Liver (tissue), 3 donors: ENCODE measurements around the gene ZNF710.

ENCODE experiments used
- EGR1 ChIP-seq, 2 donors: IDR thresholded peaks; 2 replicates each; pipeline ENCODE4 v1.6.1; 2016 to 2018; ENCODE audit warnings: antibody characterized with exemption in 2 of 2, low read depth in 2 of 2
- FOXA1 ChIP-seq: IDR thresholded peaks from 2 replicates; pipeline ENCODE4 v1.6.1; 2016; ENCODE audit warnings: antibody characterized with exemption
- HNF4A ChIP-seq, 2 donors: conservative IDR thresholded peaks; 2 replicates each; pipeline ENCODE4 v1.6.1; 2016; ENCODE audit warnings: antibody characterized with exemption in 2 of 2, mild to moderate bottlenecking in 2 of 2
- HNF4G ChIP-seq: IDR thresholded peaks from 2 replicates; pipeline ENCODE4 v1.6.1; 2016; ENCODE audit warnings: antibody characterized with exemption
- JUND ChIP-seq, 2 donors: IDR thresholded peaks; 2 replicates each; pipeline ENCODE4 v1.6.1; 2016; ENCODE audit warnings: antibody characterized with exemption in 2 of 2
- MAX ChIP-seq: IDR thresholded peaks from 2 replicates; pipeline ENCODE4 v1.6.1; 2016; ENCODE audit warnings: antibody characterized with exemption
- RAD21 ChIP-seq, 2 donors: IDR thresholded peaks; 2 replicates each; pipeline ENCODE4 v1.6.1; 2016; ENCODE audit warnings: antibody characterized with exemption in 2 of 2, mild to moderate bottlenecking in 2 of 2
- RXRA ChIP-seq, 2 donors: IDR thresholded peaks; 2 replicates each; pipeline ENCODE4 v1.6.1; 2017 to 2018; ENCODE audit warnings: antibody characterized with exemption in 2 of 2, mild to moderate bottlenecking in 1 of 2
- SP1 ChIP-seq: IDR thresholded peaks from 2 replicates; pipeline ENCODE4 v1.6.1; 2018; ENCODE audit warnings: antibody characterized with exemption, mild to moderate bottlenecking
- TAF1 ChIP-seq: conservative IDR thresholded peaks from 2 replicates; pipeline ENCODE4 v1.6.1; 2016; ENCODE audit warnings: antibody characterized with exemption, mild to moderate bottlenecking
- YY1 ChIP-seq: IDR thresholded peaks from 2 replicates; pipeline ENCODE4 v1.6.1; 2016; ENCODE audit warnings: antibody characterized with exemption, mild to moderate bottlenecking
- ZBTB33 ChIP-seq: IDR thresholded peaks from 2 replicates; pipeline ENCODE4 v1.6.1; 2016; ENCODE audit warnings: antibody characterized with exemption
- TF ChIP-seq, protein P1 (sequence below): fragments of 150-350 bp; IDR thresholded peaks from 2 replicates; pipeline ENCODE4 v1.5.1; 2017; ENCODE audit warnings: improper control_type of control experiment, low read depth, low read length; ENCODE audit not compliant: missing input control
- TF ChIP-seq, protein P2 (sequence below): IDR thresholded peaks from 2 replicates; pipeline ENCODE4 v1.6.1; 2016; ENCODE audit warnings: antibody characterized with exemption, mild to moderate bottlenecking
- donor health status: healthy.
- donor health status: healthy.

GRCh38 chr15:89978914-89979313, 22.2 kb upstream of the ZNF710 start:
- TF ChIP-seq, protein P1, sequence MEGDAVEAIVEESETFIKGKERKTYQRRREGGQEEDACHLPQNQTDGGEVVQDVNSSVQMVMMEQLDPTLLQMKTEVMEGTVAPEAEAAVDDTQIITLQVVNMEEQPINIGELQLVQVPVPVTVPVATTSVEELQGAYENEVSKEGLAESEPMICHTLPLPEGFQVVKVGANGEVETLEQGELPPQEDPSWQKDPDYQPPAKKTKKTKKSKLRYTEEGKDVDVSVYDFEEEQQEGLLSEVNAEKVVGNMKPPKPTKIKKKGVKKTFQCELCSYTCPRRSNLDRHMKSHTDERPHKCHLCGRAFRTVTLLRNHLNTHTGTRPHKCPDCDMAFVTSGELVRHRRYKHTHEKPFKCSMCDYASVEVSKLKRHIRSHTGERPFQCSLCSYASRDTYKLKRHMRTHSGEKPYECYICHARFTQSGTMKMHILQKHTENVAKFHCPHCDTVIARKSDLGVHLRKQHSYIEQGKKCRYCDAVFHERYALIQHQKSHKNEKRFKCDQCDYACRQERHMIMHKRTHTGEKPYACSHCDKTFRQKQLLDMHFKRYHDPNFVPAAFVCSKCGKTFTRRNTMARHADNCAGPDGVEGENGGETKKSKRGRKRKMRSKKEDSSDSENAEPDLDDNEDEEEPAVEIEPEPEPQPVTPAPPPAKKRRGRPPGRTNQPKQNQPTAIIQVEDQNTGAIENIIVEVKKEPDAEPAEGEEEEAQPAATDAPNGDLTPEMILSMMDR = no peak
- no peak for TF ChIP-seq YY1
- no peak for TF ChIP-seq RXRA (IDR thresholded peaks at IDR 0.05)
- no peak for TF ChIP-seq JUND (IDR thresholded peaks at IDR 0.05)
- no peak for TF ChIP-seq HNF4A (conservative IDR thresholded peaks at IDR 0.05)
- no peak for TF ChIP-seq HNF4G
- no peak for TF ChIP-seq RAD21 (IDR thresholded peaks at IDR 0.05)
- TF ChIP-seq TAF1 = no peak
- TF ChIP-seq MAX = no peak
- TF ChIP-seq ZBTB33 = no peak
- TF ChIP-seq EGR1 (IDR thresholded peaks at IDR 0.05; ENCODE audit: low read depth in 2 of 2) = no peak
- TF ChIP-seq, protein P2, sequence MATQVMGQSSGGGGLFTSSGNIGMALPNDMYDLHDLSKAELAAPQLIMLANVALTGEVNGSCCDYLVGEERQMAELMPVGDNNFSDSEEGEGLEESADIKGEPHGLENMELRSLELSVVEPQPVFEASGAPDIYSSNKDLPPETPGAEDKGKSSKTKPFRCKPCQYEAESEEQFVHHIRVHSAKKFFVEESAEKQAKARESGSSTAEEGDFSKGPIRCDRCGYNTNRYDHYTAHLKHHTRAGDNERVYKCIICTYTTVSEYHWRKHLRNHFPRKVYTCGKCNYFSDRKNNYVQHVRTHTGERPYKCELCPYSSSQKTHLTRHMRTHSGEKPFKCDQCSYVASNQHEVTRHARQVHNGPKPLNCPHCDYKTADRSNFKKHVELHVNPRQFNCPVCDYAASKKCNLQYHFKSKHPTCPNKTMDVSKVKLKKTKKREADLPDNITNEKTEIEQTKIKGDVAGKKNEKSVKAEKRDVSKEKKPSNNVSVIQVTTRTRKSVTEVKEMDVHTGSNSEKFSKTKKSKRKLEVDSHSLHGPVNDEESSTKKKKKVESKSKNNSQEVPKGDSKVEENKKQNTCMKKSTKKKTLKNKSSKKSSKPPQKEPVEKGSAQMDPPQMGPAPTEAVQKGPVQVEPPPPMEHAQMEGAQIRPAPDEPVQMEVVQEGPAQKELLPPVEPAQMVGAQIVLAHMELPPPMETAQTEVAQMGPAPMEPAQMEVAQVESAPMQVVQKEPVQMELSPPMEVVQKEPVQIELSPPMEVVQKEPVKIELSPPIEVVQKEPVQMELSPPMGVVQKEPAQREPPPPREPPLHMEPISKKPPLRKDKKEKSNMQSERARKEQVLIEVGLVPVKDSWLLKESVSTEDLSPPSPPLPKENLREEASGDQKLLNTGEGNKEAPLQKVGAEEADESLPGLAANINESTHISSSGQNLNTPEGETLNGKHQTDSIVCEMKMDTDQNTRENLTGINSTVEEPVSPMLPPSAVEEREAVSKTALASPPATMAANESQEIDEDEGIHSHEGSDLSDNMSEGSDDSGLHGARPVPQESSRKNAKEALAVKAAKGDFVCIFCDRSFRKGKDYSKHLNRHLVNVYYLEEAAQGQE = no peak
- TF ChIP-seq SP1 = no peak
- TF ChIP-seq FOXA1 = no peak
